Eye (tissue), 1 donor: ENCODE results near the gene ZNF804A.

Source experiments
- DNase-seq: peaks from one replicate; pipeline ENCODE4 v3.0.0-alpha.2; 2015

ZNF804A gene

GRCh38 chr2:184611361-184612085 lies 13.2 kb downstream of the ZNF804A start:
- peak; percentile 57 for DNase-seq

GRCh38 chr2:184620367-184620766 lies 22.0 kb downstream of the ZNF804A start:
- DNase-seq: no peak

GRCh38 chr2:184624311-184624710 lies 26.0 kb downstream of the ZNF804A start:
- DNase-seq: no peak

- DNase-seq: no peak
Measured at GRCh38 chr2:184628051-184628450, 29.7 kb downstream of the ZNF804A start.

DNA sequence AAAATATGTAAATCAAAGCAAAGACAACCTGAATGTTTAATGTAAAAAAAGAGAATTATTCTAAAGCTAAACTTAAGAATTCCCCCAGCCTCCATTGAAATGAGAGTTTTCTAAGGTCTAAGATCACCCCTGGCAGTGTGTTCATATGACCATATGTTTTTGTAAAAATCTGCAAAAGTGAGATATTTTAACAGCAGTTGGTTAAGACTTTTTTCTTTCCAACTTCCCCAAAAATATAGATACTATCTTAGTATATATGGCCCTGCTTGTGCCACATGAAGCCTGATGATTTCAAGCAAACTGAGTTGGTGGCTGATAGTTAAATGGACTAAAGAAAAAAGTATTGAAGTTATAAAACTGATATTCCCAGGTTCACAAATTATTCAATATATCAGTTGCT lies 35.4 kb downstream of the ZNF804A start:
- DNase-seq: no peak

DNA sequence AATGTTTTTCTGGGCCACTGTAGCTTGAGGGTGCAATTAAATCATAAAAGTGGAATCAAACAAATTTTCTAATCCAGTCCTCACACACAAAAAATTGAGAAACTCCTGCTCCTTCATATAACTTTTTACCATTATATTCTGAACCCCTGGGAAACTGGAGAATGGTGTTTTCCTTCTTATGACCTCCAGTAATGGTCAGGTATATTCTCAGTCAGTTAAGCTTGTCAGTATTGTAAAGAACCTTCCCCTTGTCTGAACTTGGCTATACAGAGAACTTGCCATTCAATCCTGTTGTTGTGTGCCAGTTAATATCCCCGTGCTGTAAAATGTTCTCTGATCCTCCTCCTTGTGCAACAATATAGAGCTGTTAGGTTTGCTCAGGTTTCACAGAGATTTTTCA lies 39.5 kb downstream of the ZNF804A start:
- DNase-seq: no peak

GRCh38 chr2:184644685-184645084 lies 46.4 kb downstream of the ZNF804A start:
- no peak for DNase-seq

DNA sequence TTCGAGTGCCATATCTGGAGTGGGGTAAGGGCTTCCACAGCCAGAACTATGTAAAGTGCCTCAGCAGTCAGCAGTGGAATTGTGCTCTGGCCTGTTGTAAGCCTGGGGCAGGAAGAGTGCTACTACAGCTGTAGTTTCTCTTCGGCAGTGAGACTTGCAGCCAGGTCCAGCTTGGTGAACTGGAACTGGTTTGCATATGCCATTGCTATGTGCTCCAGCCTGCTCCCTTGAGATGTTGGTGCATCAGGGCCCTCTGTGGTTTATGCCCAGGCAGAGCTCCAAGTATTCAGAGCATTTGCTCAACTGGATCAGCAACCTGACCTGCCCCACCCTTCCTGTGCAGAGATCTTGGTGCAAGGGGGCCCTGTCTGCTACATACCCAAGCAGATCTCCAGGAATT lies 47.8 kb downstream of the ZNF804A start:
- no peak for DNase-seq

DNA sequence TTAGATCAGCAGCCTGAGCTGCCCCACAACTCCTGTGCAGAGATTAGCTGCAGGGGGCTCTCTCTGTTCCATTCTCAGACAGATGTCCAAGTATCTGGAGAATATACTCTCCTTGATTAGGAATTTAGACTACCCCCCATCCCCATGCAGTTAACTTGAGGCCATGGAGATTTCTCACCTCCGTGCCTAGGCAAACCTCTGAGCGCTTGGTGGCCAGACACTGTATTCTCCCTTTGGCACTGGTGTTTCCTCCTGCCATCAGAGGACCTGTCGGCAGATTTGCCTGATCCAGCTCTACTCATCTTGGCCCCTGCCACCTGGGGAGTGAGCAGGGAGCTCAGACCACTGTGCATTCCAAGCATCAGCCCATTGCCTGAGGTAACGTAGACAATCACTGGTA lies 48.3 kb downstream of the ZNF804A start:
- DNase-seq: no peak

- no peak for DNase-seq
Measured at GRCh38 chr2:184654945-184655344, 56.6 kb downstream of the ZNF804A start.

GRCh38 chr2:184677171-184677570 lies 78.8 kb downstream of the ZNF804A start:
- DNase-seq: no peak

GRCh38 chr2:184679219-184680018 lies 81.1 kb downstream of the ZNF804A start:
- DNase-seq: no peak

DNA sequence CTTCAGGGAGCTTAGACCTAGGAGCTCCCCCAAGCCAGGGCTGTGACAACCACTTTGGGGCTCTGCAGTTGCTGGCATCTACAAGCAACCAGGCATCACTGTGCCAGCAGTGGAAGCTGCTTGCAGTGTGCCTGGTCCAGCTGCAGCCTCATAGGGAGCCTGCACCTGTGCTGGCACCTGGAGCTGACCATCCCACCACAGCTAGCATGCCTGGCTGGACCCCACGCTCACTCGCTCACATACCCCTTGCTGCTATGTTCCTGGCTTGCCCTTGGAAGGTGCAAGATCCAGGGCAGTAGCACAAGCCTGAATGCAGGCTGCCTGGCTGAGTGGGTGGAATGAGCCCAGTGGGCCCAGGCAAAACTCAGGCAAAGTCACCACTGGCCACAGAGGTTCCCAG lies 82.5 kb downstream of the ZNF804A start:
- DNase-seq: no peak

DNA sequence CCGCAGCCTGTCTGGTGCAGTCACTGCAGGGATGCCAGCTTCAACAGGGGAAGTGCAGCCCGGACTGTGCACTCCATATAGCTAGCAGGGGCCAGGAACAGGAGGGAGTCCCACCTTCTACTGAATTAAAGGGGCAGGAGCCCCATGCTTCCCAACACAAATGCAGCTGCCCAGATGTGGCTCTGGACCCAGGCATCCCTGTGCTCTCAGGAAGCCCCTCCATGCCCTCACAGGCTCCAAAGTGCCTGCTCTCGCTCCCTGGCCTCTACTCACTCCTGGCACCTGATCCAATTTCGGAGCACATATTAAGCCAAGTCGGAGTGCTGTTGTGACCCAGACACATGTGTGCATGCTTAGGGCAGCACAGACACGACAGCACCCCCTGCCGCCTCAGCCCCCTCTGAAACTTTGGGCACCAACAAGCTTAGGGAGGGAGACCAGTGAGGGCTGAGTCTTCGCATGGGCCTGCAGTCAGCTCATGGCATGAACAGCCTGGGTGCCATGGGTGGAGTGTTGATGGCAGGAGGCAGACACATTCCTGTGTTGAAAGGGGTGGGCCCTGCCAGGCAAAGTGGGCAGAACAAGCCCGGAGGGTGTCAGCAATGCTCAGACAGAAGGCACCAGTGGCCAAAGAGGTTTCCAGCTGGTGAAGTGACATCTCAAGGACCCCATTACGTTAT lies 83.5 kb downstream of the ZNF804A start:
- no peak for DNase-seq

DNA sequence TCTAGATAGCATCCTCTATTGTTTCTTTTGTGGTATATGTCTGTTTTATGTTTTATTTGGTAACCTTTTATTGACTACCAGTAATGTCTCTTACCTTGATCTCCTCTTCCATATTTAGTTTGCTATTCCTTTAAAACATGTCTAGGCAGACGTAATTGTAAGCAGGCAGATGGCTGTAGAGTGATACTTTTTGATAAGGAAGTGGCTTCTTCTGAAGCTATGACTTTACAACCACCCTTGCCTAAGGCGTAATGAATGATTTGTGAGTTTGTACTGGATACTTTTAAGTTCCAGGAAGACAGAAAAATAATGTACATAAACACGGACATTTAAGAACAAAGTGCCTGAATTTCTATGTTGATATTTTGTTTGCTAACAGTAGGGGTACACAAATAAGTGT lies 85.6 kb downstream of the ZNF804A start:
- DNase-seq: no peak

GRCh38 chr2:184685999-184686841 lies 87.9 kb downstream of the ZNF804A start:
- no peak for DNase-seq

DNA sequence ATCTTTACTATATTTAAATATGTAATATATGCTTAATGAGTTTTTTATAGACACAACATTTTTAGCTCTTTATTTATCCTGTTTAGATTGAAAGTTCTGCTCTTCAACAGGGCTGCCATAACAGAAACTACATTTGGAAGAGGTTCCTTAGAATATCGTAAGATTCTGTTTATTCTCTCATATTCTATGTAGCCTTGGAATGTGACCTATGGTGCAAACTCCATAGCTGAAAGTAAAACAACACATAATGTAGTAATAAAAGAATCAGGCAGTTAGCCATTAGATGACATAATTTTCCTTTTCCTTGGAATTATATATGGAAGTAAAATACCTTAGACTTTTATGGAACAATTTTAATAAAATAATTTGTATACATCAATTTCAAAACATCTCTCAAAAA lies 91.3 kb downstream of the ZNF804A start:
- DNase-seq: no peak

GRCh38 chr2:184692141-184692734 lies 93.9 kb downstream of the ZNF804A start:
- DNase-seq: peak; percentile 89

- DNase-seq: no peak
Measured at GRCh38 chr2:184696644-184697043, 98.3 kb downstream of the ZNF804A start.

- no peak for DNase-seq
Measured at GRCh38 chr2:184698476-184698875, 100.1 kb downstream of the ZNF804A start.

- DNase-seq: no peak
Measured at GRCh38 chr2:184721881-184722280, 123.6 kb downstream of the ZNF804A start.

- DNase-seq: no peak
Measured at GRCh38 chr2:184727813-184728212, 129.5 kb downstream of the ZNF804A start.
